Uterus (tissue), 4 donors: ENCODE results near the gene CHD5. TPM values are rescaled to one million over a fixed set of nuclear protein-coding genes. Genes with fewer than 3 reads are reported as not detected.

Experiments
- DNase-seq, 2 donors: peaks; one replicate each; pipeline ENCODE4 v3.0.0-alpha.2; 2019 to 2020
- H3K27ac ChIP-seq, 2 donors: fragments of 200-600 bp; sonication (generic); 1 replicate in 1 of 2; 2 replicates in 1 of 2; pipeline ENCODE4 v1.5.1; 2016 to 2018
- H3K27me3 ChIP-seq, 2 donors: fragments of 200-600 bp; sonication (generic); one replicate each; pipeline ENCODE4 v1.5.1; 2018 to 2019; ENCODE audit warnings: control low read depth in 1 of 2
- H3K36me3 ChIP-seq, 2 donors: fragments of 200-600 bp; sonication (generic); one replicate each; pipeline ENCODE4 v1.5.1; 2019; ENCODE audit warnings: control low read depth in 1 of 2
- H3K4me1 ChIP-seq, 2 donors: fragments of 200-600 bp; sonication (generic); one replicate each; pipeline ENCODE4 v1.5.1; 2018 to 2019; ENCODE audit warnings: control low read depth in 1 of 2
- H3K4me3 ChIP-seq, 2 donors: fragments of 200-600 bp; sonication (generic); 1 replicate in 1 of 2; 2 replicates in 1 of 2; pipeline ENCODE4 v1.5.1; 2018 to 2019; ENCODE audit warnings: mild to moderate bottlenecking in 1 of 2
- H3K9me3 ChIP-seq, 2 donors: fragments of 200-600 bp; sonication (generic); one replicate each; pipeline ENCODE4 v1.5.1; 2019; ENCODE audit warnings: control low read depth in 1 of 2
- POLR2A ChIP-seq, 2 donors: fragments of 450-650 bp; IDR thresholded peaks; one replicate each; pipeline ENCODE4 v1.6.1; 2016; ENCODE audit warnings: antibody characterized with exemption in 2 of 2, mild to moderate bottlenecking in 1 of 2, moderate library complexity in 1 of 2
- intact Hi-C: fragments of 100-400 bp; cut with DNase I; formaldehyde crosslinking; loops from one replicate; pipeline ENCODE4 v1.15.1; 2023; ENCODE audit warnings: low total_unique reads
- total RNA-seq, 4 donors: library from RNA; depleted of rRNA in 3 of 4; stranded (reverse); fragments of >200 nt in 3 of 4; gene quantifications; one replicate each; pipeline versions ENCODE4 v1.1.0 to v1.2.4, GENCODE V29; 2014 to 2023
- TF ChIP-seq, protein P1 (sequence below), 4 experiments: fragments of 200-600 bp in 2 of 4; fragments of 450-650 bp in 2 of 4; sonication (generic) in 2 of 4; IDR thresholded peaks; one replicate each; pipeline ENCODE4 v1.5.1; 2016 to 2019; ENCODE audit warnings: antibody characterized with exemption in 4 of 4, mild to moderate bottlenecking in 2 of 4, moderate library complexity in 1 of 4
- donor health status: DM: yes; HTN: yes; CAD: no.

Gene CHD5
- 1 to 10 TPM in 1 of 4 donors, under 1 TPM in 1, not detected in 2; 0.69 to 1.3 TPM for total RNA-seq

DNA sequence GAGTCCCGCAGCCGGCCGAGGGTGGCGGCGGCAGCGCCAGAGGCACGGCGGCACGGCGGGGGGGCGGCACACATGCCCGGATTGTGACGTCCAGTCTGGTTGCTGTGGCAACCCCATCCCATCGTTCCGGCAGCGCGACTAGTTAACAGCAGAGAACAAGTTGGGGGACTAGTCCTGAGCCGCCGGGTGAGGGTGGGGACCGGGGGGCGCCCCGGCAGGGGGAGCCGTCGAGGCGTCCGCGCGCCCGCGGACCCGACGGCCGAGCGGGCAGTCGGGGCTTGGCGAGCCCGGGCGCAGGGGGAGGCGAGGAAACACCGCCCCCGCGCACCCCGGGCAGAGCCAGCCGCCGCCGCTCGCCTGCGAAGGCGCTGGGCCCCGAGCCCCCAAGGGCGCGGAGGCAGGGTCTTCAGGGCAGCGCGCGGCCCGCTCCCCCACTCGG lies at the start of gene CHD5:
Gene CHD5 (minus strand): TSS at position 54 of the 439 bp plus-strand sequence. CDS start 298 bp downstream, outside the sequence.
- TF ChIP-seq POLR2A (IDR thresholded peaks at IDR 0.05), result no peak
- TF ChIP-seq, protein P1, sequence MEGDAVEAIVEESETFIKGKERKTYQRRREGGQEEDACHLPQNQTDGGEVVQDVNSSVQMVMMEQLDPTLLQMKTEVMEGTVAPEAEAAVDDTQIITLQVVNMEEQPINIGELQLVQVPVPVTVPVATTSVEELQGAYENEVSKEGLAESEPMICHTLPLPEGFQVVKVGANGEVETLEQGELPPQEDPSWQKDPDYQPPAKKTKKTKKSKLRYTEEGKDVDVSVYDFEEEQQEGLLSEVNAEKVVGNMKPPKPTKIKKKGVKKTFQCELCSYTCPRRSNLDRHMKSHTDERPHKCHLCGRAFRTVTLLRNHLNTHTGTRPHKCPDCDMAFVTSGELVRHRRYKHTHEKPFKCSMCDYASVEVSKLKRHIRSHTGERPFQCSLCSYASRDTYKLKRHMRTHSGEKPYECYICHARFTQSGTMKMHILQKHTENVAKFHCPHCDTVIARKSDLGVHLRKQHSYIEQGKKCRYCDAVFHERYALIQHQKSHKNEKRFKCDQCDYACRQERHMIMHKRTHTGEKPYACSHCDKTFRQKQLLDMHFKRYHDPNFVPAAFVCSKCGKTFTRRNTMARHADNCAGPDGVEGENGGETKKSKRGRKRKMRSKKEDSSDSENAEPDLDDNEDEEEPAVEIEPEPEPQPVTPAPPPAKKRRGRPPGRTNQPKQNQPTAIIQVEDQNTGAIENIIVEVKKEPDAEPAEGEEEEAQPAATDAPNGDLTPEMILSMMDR (IDR thresholded peaks at IDR 0.05), result peak in 1 of 4 experiments; percentile 18
- intact Hi-C loops, result no loop called here
- H3K27me3 ChIP-seq, result peaks cover 7 to 25% of the 10 kb centered on the region in 2 donors
- peak within 1 kb of the TSS in 1 of 2 donors; percentile 36 for H3K4me3 ChIP-seq
- H3K27ac ChIP-seq, result no peak within 1 kb of the TSS
- peaks cover 0 to 24% of the 10 kb centered on the region in 2 donors for H3K4me1 ChIP-seq
- H3K9me3 ChIP-seq, result no peaks in the 10 kb centered on the region
- DNase-seq, result no peak
- H3K36me3 ChIP-seq, result no peaks in the 10 kb centered on the region

DNA sequence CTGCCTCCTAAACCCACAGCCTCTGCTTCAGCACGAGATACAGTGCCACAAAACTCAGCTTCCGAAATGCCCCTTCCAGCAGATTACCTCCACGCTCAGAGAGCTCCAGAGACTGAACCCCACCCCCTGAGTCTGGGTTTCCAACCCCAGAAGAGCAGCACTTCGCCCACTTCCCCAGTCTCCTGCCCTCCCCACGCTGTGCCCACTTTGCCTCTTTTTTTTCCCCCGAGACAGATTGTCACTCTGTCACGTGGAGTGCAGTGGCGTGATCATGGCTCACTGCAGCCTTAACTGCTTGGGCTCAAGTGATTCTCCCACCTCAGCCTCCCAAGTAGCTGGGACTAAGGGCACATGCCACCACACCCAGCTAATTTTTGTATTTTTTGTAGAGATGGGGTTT lies 45.5 kb upstream of the CHD5 start:
- H3K27me3 ChIP-seq, result no peaks in the 10 kb centered on the region
- TF ChIP-seq POLR2A (IDR thresholded peaks at IDR 0.05), result no peak
- TF ChIP-seq, protein P1 (IDR thresholded peaks at IDR 0.05), result no peak
- H3K4me1 ChIP-seq, result no peaks in the 10 kb centered on the region
- H3K36me3 ChIP-seq, result no peaks in the 10 kb centered on the region
- intact Hi-C loops, result no loop called here
- H3K9me3 ChIP-seq, result no peaks in the 10 kb centered on the region
- H3K27ac ChIP-seq, result no peak overlapping the region
- no peak overlapping the region for H3K4me3 ChIP-seq
- DNase-seq, result no peak

DNA sequence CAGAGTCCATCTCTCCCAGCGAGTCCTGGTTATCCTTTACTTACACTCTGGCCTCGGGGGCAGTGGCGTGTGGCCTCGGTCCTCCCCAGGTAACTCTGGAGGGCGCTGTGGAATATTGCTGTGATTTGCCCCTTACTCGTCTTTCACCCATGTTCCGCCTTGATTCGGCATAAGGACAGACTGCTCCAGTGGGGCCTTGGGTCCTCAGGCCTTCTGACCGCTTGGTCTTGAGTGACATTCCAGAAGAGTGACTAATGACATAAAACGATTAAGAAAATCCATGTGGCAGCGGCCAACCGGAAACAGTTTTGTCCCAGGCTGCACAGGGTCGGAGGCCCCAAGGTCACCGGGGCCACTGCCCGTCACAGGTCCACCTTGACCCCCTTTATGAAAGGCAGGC lies 44.6 kb upstream of the CHD5 start:
- DNase-seq, result no peak
- no peak overlapping the region for H3K27ac ChIP-seq
- intact Hi-C loops, result no loop called here
- H3K4me1 ChIP-seq, result no peaks in the 10 kb centered on the region
- no peaks in the 10 kb centered on the region for H3K36me3 ChIP-seq
- no peaks in the 10 kb centered on the region for H3K27me3 ChIP-seq
- H3K4me3 ChIP-seq, result no peak overlapping the region
- H3K9me3 ChIP-seq, result no peaks in the 10 kb centered on the region
- TF ChIP-seq, protein P1 (IDR thresholded peaks at IDR 0.05), result no peak
- no peak for TF ChIP-seq POLR2A (IDR thresholded peaks at IDR 0.05)

DNA sequence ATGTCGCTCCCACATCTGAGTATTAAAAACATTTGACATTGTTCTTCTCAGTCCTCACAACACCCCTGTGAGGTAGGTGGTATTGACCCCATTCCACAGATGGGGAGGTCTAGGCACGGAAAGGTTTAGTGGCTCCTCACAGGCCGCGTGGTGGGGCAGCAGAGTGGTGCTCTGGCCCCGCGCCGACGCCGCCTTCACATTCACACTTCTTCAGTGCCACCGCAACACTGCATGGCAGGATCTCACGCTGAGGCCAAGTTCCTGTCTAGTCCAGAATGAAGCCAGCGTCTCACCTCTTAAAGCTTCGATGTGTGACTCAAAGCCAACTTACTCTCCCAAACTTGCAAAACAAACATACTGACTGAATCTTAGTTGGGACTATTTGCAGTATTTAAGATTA lies 43.5 kb upstream of the CHD5 start:
- TF ChIP-seq POLR2A (IDR thresholded peaks at IDR 0.05), result no peak
- TF ChIP-seq, protein P1 (IDR thresholded peaks at IDR 0.05), result no peak
- Histone ChIP-seq H3K9me3 (no peaks in the 10 kb centered on the region), H3K27ac (no peak overlapping the region), H3K27me3 (no peaks in the 10 kb centered on the region), H3K36me3 (no peaks in the 10 kb centered on the region), H3K4me1 (no peaks in the 10 kb centered on the region), H3K4me3 (no peak overlapping the region)
- intact Hi-C loops, result no loop called here
- no peak for DNase-seq

DNA sequence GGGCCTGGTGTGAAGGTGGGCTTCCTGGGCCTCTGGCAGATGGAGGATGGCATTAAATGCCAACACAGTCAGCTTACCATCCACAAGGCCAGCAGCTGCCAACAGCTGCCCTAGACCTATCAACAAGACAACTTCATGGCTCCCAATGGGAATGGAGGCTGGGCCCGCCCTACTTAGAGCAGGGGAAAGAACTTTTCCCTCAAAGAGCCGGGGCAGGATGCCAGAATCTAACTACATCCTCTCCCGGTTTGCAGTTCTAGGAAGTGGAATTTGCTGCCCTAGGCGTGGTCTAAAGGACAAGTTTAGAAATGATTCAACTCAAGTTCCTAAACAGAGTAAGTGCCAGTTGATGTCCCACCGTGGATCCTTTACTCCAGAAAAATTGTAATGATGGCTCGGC lies 42.5 kb upstream of the CHD5 start:
- intact Hi-C loops, result no loop called here
- no peaks in the 10 kb centered on the region for H3K4me1 ChIP-seq
- no peaks in the 10 kb centered on the region for H3K36me3 ChIP-seq
- no peaks in the 10 kb centered on the region for H3K27me3 ChIP-seq
- TF ChIP-seq POLR2A (IDR thresholded peaks at IDR 0.05), result no peak
- H3K9me3 ChIP-seq, result no peaks in the 10 kb centered on the region
- DNase-seq, result peak in 1 of 2 donors; percentile 56
- no peak overlapping the region for H3K27ac ChIP-seq
- no peak overlapping the region for H3K4me3 ChIP-seq
